HG03469 (cell line): ENCODE data around the gene CPNE7.
"Not testable (repeated sequence)": the region's sequence is repeated elsewhere in the genome, so short reads cannot be mapped to it uniquely, and the experiment has no call there.

Source experiments
- ATAC-seq: cut with Tn5 transposase; IDR thresholded peaks from one replicate; pipeline ENCODE4 v1.9.1; 2021; ENCODE audit warnings: mild to moderate bottlenecking, moderate library complexity, moderate number of reproducible peaks; ENCODE audit not compliant: unreplicated experiment

The CPNE7 gene

GRCh38 chr16:89565256-89565505 is 10.4 kb upstream of the CPNE7 start:
- ATAC-seq, result no peak

GRCh38 chr16:89565506-89566372 is 9.8 kb upstream of the CPNE7 start:
- ATAC-seq, result no peak

- ATAC-seq, result no peak
Measured at GRCh38 chr16:89567656-89568594, 7.6 kb upstream of the CPNE7 start.

- ATAC-seq, result no peak
Measured at GRCh38 chr16:89569506-89570341, 5.8 kb upstream of the CPNE7 start.

GRCh38 chr16:89570342-89570923 is 5.1 kb upstream of the CPNE7 start:
- ATAC-seq, result no peak

- not testable (repeated sequence) for ATAC-seq
Measured at GRCh38 chr16:89570983-89571598, 4.5 kb upstream of the CPNE7 start.

- ATAC-seq, result no peak
Measured at GRCh38 chr16:89571636-89572035, 3.9 kb upstream of the CPNE7 start.

- no peak for ATAC-seq
Measured at GRCh38 chr16:89572073-89572484, 3.5 kb upstream of the CPNE7 start.

- no peak for ATAC-seq
Measured at GRCh38 chr16:89572485-89573205, 2.9 kb upstream of the CPNE7 start.

GRCh38 chr16:89573826-89574680 is 1.5 kb upstream of the CPNE7 start:
- no peak for ATAC-seq

GRCh38 chr16:89574681-89575246 is 794 bp upstream of the CPNE7 start:
- no peak for ATAC-seq

GRCh38 chr16:89576153-89577054 is 846 bp downstream of the CPNE7 start:
- ATAC-seq, result no peak

- no peak for ATAC-seq
Measured at GRCh38 chr16:89577055-89577759, 1.6 kb downstream of the CPNE7 start.

- ATAC-seq, result no peak
Measured at GRCh38 chr16:89579351-89579750, 3.8 kb downstream of the CPNE7 start.

GRCh38 chr16:89581045-89581695 is 5.6 kb downstream of the CPNE7 start:
- no peak for ATAC-seq

- no peak for ATAC-seq
Measured at GRCh38 chr16:89581861-89582563, 6.5 kb downstream of the CPNE7 start.
